Lower leg skin (tissue), 3 donors: ENCODE results near the gene C10orf120.

Experiments
- CTCF ChIP-seq, 3 donors: fragments of 450-650 bp; IDR thresholded peaks; one replicate each; pipeline ENCODE4 v1.5.1; 2016; ENCODE audit warnings: antibody characterized with exemption in 3 of 3, mild to moderate bottlenecking in 3 of 3, moderate library complexity in 2 of 3
- POLR2A ChIP-seq, 2 donors: fragments of 450-650 bp; IDR thresholded peaks; one replicate each; pipeline ENCODE4 v1.6.1; 2016 to 2017; ENCODE audit warnings: antibody characterized with exemption in 2 of 2, mild to moderate bottlenecking in 1 of 2, moderate library complexity in 1 of 2

- no peak for TF ChIP-seq CTCF (IDR thresholded peaks at IDR 0.05)
- TF ChIP-seq POLR2A (IDR thresholded peaks at IDR 0.05) = no peak
These were observed 21.4 kb downstream of the C10orf120 start for GRCh38 chr10:122678266-122678665.
